NOMO-1 treated with dmso at 0.1 percent for 144 hours (cell line): ENCODE data around the gene AKNAD1.

Source experiments
- DNase-seq: peaks from one replicate; lab custom pipeline; 2025; ENCODE audit not compliant: unreplicated experiment; lab: John Stamatoyannopoulos, UW

The AKNAD1 gene

GRCh38 chr1:108865316-108865910 lies 8.5 kb upstream of the AKNAD1 start:
- no peak for DNase-seq

DNA sequence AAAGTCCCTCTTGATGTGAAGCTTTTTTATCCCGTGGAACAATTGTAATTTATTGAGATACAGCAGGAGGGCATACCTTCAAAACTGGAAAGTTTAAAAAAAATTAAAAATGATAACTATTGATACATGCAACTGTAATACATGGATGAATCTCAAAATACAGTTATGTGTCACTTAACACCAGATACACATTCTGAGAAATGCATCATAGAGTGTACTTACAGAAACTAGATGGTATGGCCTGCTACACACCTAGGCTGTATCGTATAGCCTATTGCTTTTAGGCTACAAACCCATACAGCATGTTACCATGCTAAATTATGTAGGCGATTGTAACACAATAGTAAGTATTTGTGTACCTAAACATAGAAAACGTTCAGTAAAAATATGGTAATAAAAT lies 7.1 kb upstream of the AKNAD1 start:
- no peak for DNase-seq

- peak; percentile 31 for DNase-seq
Measured at GRCh38 chr1:108862698-108863477, 6.0 kb upstream of the AKNAD1 start.

DNA sequence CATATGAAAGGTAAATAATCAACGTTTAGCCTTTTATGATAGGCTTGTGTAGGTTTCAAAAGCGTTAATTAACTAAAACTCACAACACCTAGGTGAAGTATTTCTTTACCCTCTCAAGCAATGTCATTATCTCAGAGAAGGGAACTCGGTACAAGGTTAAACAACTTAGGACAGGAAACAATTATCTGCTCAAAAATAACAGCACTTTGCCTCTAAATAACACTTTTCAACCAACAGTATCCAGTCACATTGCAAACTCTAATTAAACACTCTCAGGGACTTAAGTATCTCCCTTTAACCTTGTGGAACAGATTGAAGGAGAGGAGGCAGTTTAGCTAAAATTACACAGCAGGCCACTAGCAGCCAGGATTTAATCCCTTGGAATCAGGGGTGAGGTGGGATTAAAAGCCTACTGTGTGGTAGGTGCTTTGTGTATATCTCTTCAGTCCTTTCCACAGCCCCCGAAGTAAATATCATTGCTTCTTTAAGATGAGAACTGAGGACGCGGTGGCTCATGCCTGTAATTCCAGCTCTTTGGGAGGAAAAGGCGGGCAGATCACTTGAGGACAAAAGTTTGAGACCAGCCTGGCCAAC lies 5.2 kb upstream of the AKNAD1 start:
- peak; percentile 21 for DNase-seq

DNA sequence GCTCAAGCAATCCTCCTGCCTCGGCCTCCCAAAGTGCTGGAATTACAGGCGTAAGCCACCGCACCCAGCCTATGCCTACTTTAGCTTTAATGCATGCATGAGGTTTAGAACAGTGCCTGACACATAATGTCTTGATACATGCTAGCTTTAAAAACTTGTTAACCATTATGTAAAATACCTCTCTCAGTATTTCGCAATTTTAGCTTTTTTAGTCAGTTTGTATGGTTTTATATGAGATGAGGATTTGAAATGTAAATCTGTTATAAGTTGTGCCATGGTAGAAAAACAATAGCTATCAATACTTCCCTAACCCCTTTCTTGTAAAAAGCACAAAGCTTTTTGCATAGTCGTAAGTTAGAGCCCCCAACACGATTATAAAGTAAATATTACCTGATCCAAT lies 4.7 kb upstream of the AKNAD1 start:
- DNase-seq, result no peak

GRCh38 chr1:108860190-108860907 lies 3.5 kb upstream of the AKNAD1 start:
- no peak for DNase-seq

DNA sequence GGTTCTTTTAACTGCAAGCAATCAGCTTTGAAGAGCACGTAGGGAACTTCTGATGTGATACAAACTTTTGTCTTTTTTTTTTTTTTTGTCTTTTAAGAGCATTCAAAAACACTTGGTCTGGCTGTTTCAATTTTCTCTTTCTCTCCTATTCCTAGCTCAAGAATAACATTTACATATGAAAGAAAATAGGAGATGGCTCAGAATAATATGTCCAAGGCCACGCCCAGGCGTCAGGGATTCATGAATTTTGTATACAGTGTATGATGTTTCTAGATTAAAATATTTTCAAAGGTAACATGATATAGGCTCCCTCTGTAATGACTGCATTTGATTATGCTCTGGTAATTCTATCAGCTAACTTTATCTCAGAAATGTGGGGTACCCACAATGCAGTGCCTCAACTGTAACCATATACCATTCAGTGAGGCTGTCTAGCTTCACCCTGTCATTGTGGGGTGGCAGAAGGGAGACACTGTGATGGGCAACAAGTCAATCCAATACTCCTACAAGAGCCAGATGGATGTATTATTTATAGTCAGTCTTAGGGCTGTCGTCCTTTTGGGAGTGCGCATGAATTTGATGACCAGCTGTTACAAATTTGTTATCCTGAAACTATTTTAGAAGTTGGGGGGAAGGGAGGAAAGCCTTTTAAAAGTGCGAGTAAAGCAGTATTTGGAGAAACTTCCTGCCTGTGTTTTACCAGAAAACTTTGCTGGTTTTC lies 1.5 kb upstream of the AKNAD1 start:
- no peak for DNase-seq

DNA sequence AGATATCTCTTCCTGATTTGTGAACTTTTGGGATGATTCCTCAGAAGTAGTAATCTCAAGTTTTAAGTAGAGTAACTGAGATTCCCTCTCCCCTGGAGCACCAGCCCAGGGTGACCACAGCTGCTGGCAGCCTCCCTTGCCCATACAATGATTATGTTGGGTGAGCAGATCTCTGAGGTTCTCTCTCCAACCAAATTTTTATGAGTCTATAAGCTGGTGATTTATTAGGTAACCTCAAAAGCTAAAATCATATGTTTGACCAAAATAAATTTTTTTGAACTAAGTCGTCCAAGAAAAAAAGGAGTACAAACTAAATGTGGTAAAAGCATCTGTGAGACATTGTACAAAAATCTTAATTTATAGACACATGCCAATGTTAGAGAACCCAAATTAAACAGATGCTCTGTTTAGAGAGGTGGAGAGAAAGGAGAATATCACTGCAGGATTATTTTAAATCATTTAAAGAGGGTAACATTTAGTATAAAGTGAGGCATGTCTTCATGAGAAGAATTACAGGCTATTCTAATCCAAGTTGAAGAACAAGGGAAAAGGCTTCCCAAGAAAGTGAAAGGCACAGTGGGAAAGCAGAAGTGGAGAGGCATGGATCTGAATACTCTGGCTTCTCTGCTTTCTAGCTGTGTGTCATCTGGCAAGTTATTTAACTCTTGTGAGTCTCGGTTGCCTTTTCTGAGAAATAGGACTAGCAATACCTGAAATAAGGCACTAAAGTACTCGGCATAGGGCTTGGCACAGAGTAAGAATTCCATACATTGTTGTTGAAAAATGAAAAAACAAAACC lies 2.5 kb downstream of the AKNAD1 start:
- DNase-seq, result no peak

- DNase-seq, result no peak
Measured at GRCh38 chr1:108852221-108852975, 4.5 kb downstream of the AKNAD1 start.

DNA sequence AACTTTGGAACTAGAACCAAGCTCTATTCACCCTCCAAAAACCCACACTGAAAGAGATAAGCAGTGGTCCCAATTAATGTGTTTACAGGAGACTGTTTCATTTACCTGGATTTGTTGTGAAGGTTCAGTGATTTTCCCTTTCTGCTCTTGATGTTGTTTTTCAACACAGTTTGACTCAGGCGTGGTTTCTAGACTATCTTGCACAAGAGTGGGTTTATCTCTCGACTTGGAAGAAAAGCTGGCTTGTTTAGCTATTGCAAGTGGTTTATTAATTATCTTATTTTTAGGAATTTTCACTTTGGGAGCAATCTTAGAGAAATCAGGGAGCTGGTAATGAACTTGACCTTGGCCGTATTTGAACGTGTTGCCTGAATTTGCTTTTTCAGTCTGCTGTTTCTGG lies 5.3 kb downstream of the AKNAD1 start:
- no peak for DNase-seq

DNA sequence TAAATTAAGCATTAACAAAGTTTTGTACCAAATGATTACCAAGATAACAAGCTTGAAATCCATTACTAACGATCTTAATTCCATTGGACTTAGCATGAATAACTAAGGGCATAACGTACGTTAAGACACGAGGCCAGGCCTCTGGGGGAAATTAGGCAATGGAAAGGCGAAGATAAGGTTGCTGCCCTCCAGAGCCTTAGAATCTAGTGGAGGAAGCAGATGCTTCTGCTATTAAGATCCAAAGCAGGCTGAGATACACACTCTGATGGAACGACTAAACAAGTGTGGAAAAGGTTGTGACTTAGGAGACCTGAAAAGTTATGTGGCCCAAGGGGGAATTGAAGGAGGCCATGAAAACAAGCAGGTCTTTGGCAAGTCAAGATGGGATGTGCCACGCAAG lies 6.0 kb downstream of the AKNAD1 start:
- DNase-seq, result no peak

DNA sequence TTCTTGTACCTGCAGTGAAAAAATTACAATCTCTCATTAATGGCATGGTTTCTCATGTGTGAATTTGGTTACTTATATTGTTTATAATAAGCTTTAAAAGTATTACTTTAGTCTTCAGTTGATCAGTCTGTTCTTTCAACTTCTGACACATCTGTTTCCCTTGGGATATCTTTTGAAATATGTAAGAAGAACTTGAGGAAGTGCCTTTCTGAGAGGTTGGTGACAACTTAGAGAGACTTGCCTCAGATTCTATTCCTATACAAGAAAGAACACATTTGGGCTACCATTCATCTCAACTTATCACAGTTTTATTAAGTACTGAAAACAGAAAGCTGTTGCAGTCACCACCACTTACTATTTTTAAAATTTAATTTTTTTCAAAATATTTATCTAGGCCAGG lies 8.1 kb downstream of the AKNAD1 start:
- DNase-seq, result no peak

- no peak for DNase-seq
Measured at GRCh38 chr1:108847494-108847893, 9.4 kb downstream of the AKNAD1 start.

GRCh38 chr1:108845991-108846390 lies 10.9 kb downstream of the AKNAD1 start:
- DNase-seq, result peak; percentile 50

- no peak for DNase-seq
Measured at GRCh38 chr1:108845446-108845845, 11.4 kb downstream of the AKNAD1 start.

GRCh38 chr1:108843390-108844137 lies 13.3 kb downstream of the AKNAD1 start:
- peak; percentile 13 for DNase-seq

DNA sequence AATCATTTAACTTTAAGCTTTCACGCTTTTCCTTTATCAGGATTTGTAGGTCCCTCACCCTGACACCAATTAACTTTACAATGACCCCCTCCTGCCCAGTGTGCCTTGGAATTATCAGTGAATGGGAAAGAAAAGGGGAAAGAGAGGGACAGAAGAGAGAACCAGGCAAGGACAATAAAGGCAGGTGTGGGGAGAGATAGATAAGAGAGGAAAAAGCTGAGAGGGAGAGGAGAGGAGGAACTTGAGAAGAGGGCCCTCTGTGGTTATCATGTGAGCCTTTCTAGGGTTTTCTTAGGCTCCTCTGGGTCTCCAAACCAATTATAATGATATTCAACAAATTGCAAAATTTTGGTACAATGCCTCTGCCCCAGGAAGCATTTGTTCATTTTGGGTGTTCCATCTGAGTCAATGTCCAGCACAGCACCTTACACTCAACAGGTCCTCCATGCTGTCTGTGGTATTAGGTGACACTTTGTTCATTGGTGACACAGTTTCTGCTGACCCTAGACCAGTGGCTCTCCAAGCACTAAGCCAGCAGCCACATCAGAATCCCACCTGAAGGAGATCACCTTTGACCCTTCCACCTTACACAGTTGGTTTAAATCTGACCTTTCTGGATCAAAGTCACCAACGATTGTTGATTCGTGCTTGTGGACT lies 14.2 kb downstream of the AKNAD1 start:
- DNase-seq, result no peak

DNA sequence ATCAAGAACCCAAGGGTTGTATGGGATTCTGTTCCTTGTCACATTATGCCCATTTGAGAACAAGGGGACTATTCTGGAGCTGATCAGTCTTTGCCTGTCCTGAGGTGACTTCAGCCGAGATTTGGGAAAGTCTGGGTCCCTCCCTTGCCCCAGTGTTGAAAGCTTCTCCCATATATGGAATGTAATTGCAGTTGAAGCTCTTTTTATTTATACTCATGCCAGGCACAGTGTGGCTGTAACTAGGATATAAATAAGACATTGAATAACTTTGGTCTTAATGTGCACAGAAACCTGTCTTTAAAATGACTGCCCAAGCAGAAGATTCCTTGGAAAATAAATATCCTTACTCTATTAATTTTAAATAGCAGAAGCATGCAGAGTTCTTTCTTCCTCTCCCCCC lies 15.2 kb downstream of the AKNAD1 start:
- DNase-seq, result no peak
